ENCODE data around the gene TNNI2. TPM values are rescaled to one million over a fixed set of nuclear protein-coding genes. Genes with fewer than 3 reads are reported as not detected.

The TNNI2 gene
- total RNA-seq: not detected
- not detected for polyA plus RNA-seq (2013, experiment 1 of 2)
- not detected for polyA plus RNA-seq (2013, experiment 2 of 2)
- long read RNA-seq, experiment 1: 0 reads
- long read RNA-seq, experiment 2: 0 reads
- long read RNA-seq, experiment 3: 0 reads
- long read RNA-seq, experiment 4: 0 reads

- WGBS, 2 experiments (ENCODE audit: insufficient coverage in 1 of 2, insufficient read length in 1 of 2): 89 to 91% methylated on average over 19 to 32 of the region's 32 CpGs
- no peak for TF ChIP-seq CTCF (conservative IDR thresholded peaks at IDR 0.05)
- H3K9ac ChIP-seq (ENCODE audit: extremely low read depth, low read length, poor library complexity, severe bottlenecking): no peak within 1 kb of the TSS
Observed at GRCh38 chr11:1838426-1839144, at the start of gene TNNI2. Gene TNNI2 (plus strand): TSS chr11:1838981. CDS start chr11:1839697, 716 bp downstream.

GRCh38 chr11:1791912-1792311 is 46.9 kb upstream of the TNNI2 start:
- H3K9me3 Mint-ChIP-seq: no peaks in the 10 kb centered on the region
- H3K4me3 Mint-ChIP-seq: no peak overlapping the region
- Histone ChIP-seq H3K9me3 (ENCODE audit: control insufficient read depth, low read length) (no peaks in the 10 kb centered on the region), H3K4me1 (ENCODE audit: control insufficient read depth, insufficient read depth, low read length) (no peaks in the 10 kb centered on the region), H3K27me3 (ENCODE audit: control insufficient read depth, insufficient read depth, low read length, poor library complexity, severe bottlenecking) (peaks cover 19% of the 10 kb centered on the region), H3K4me3 (ENCODE audit: low read length) (no peak overlapping the region), H3K36me3 (ENCODE audit: control insufficient read depth, insufficient read depth, low read length) (no peaks in the 10 kb centered on the region), H3K27ac (ENCODE audit: low read depth, low read length) (no peak overlapping the region), H3K9ac (ENCODE audit: extremely low read depth, low read length, poor library complexity, severe bottlenecking) (no peak overlapping the region)
- 89 to 97% methylated on average over 4 to 6 of the region's 6 CpGs for WGBS, 2 experiments (ENCODE audit: insufficient coverage in 1 of 2, insufficient read length in 1 of 2)
- no peak for TF ChIP-seq CTCF (conservative IDR thresholded peaks at IDR 0.05)
- DNase-seq: no peak
- no peaks in the 10 kb centered on the region for H3K4me1 Mint-ChIP-seq
- no peaks in the 10 kb centered on the region for H3K36me3 Mint-ChIP-seq (ENCODE audit: low read depth)
- peaks cover 49% of the 10 kb centered on the region for H3K27me3 Mint-ChIP-seq (ENCODE audit: insufficient read depth)
- no peak overlapping the region for H3K27ac Mint-ChIP-seq

More at GRCh38 chr11:1838426-1839144, at the start of gene TNNI2:
- no peak within 1 kb of the TSS for H3K27ac Mint-ChIP-seq
- H3K27ac ChIP-seq (ENCODE audit: low read depth, low read length): no peak within 1 kb of the TSS
- no peak within 1 kb of the TSS for H3K4me3 ChIP-seq (ENCODE audit: low read length)
- H3K36me3 ChIP-seq (ENCODE audit: control insufficient read depth, insufficient read depth, low read length): no peaks in the 10 kb centered on the region
- no peak within 1 kb of the TSS for H3K4me3 Mint-ChIP-seq
- H3K9me3 ChIP-seq (ENCODE audit: control insufficient read depth, low read length): no peaks in the 10 kb centered on the region
- H3K4me1 Mint-ChIP-seq: no peaks in the 10 kb centered on the region
- H3K27me3 Mint-ChIP-seq (ENCODE audit: insufficient read depth): peaks cover 3% of the 10 kb centered on the region
- no peaks in the 10 kb centered on the region for H3K9me3 Mint-ChIP-seq
- no peaks in the 10 kb centered on the region for H3K4me1 ChIP-seq (ENCODE audit: control insufficient read depth, insufficient read depth, low read length)
- H3K27me3 ChIP-seq (ENCODE audit: control insufficient read depth, insufficient read depth, low read length, poor library complexity, severe bottlenecking): peaks cover 5% of the 10 kb centered on the region
- DNase-seq: no peak
- H3K36me3 Mint-ChIP-seq (ENCODE audit: low read depth): no peaks in the 10 kb centered on the region

- peaks cover 19% of the 10 kb centered on the region for H3K27me3 ChIP-seq (ENCODE audit: control insufficient read depth, insufficient read depth, low read length, poor library complexity, severe bottlenecking)
- H3K36me3 ChIP-seq (ENCODE audit: control insufficient read depth, insufficient read depth, low read length): no peaks in the 10 kb centered on the region
- H3K9ac ChIP-seq (ENCODE audit: extremely low read depth, low read length, poor library complexity, severe bottlenecking): no peak overlapping the region
- no peaks in the 10 kb centered on the region for H3K9me3 Mint-ChIP-seq
- no peaks in the 10 kb centered on the region for H3K4me1 Mint-ChIP-seq
- H3K9me3 ChIP-seq (ENCODE audit: control insufficient read depth, low read length): no peaks in the 10 kb centered on the region
- H3K4me1 ChIP-seq (ENCODE audit: control insufficient read depth, insufficient read depth, low read length): no peaks in the 10 kb centered on the region
- DNase-seq: no peak
- H3K4me3 ChIP-seq (ENCODE audit: low read length): no peak overlapping the region
- peaks cover 49% of the 10 kb centered on the region for H3K27me3 Mint-ChIP-seq (ENCODE audit: insufficient read depth)
- H3K4me3 Mint-ChIP-seq: no peak overlapping the region
- H3K36me3 Mint-ChIP-seq (ENCODE audit: low read depth): no peaks in the 10 kb centered on the region
- H3K27ac ChIP-seq (ENCODE audit: low read depth, low read length): no peak overlapping the region
- H3K27ac Mint-ChIP-seq: no peak overlapping the region
- TF ChIP-seq CTCF (conservative IDR thresholded peaks at IDR 0.05): no peak
- 92 to 93% methylated on average over 12 of the region's 12 CpGs for WGBS, 2 experiments (ENCODE audit: insufficient coverage in 1 of 2, insufficient read length in 1 of 2)
Observed at GRCh38 chr11:1792461-1792860, 46.3 kb upstream of the TNNI2 start.

All from endodermal cell (in vitro differentiated cells).